Motor neuron (in vitro differentiated cells): ENCODE results near the gene UTS2R. TPM values are rescaled to one million over a fixed set of nuclear protein-coding genes. Genes with fewer than 3 reads are reported as not detected.
"Not testable (repeated sequence)": the region's sequence is repeated elsewhere in the genome, so short reads cannot be mapped to it uniquely, and the experiment has no call there.

Source experiments
- ATAC-seq, 8 experiments: fragments of 200-7000 bp; cut with Tn5 transposase; replicated peaks in 6 of 8; 2 replicates each; pipeline ENCODE4 v1.8.0; 2021; ENCODE audit warnings: mild to moderate bottlenecking in 8 of 8, moderate library complexity in 8 of 8
- H3K27ac ChIP-seq, 2 donors: fragments of 250-450 bp; sonication (Bioruptor Pico); 2 replicates each; pipeline ENCODE4 v1.9.0; 2021; ENCODE audit warnings: antibody characterized with exemption in 2 of 2, mild to moderate bottlenecking in 2 of 2, moderate library complexity in 1 of 2
- H3K4me1 ChIP-seq, 2 donors: fragments of 250-450 bp; sonication (Bioruptor Pico); replicated peaks in 1 of 2; 2 replicates each; pipeline ENCODE4 v1.6.1; 2021; ENCODE audit warnings: antibody characterized with exemption in 2 of 2, mild to moderate bottlenecking in 2 of 2, moderate library complexity in 1 of 2
- H3K4me3 ChIP-seq, 5 donors: fragments of 250-450 bp; sonication (Bioruptor Pico); 2 replicates each; pipeline ENCODE4 v1.9.0; 2021; ENCODE audit warnings: antibody characterized with exemption in 5 of 5, mild to moderate bottlenecking in 5 of 5, moderate library complexity in 4 of 5
- WGBS, 10 experiments: fragments of 450-650 bp; shearing (Covaris generic); methylation state at CpG; one replicate each; pipeline ENCODE4 v1.0.0; 2022; 5-methylcytosine and 5-hydroxymethylcytosine counted together
- in situ Hi-C, 9 experiments: fragments of 400-800 bp; cut with MboI; loops; one replicate each; pipeline ENCODE4 v1.15.0; 2021; ENCODE audit warnings: low sequenced_read_pairs in 9 of 9, low pct_unique_long_range_greater_than_20kb in 2 of 9; ENCODE audit not compliant: unreplicated experiment in 9 of 9
- total RNA-seq, 8 experiments: library from RNA; unstranded; fragments of 300-600 nt; gene quantifications; 2 replicates each; pipeline versions ENCODE4 v1.2.3 to v1.2.4, GENCODE V29; 2022

The UTS2R gene
- total RNA-seq, 8 experiments from 2014 or later = 0.11 to 0.43 (median 0.13) TPM; not detected in 5

GRCh38 chr17:82366749-82367148 is 4.8 kb upstream of the UTS2R start:
- WGBS, 10 experiments = 42 to 92% (median 82%) methylated on average over 1 to 7 of the region's 7 CpGs; no CpG with 5 or more reads in 1 of the 10 experiments
- in situ Hi-C loops = no loop called here
- ATAC-seq = peak in 2 of 8 experiments; percentile 63 to 74
- Histone ChIP-seq H3K4me1 (peaks cover 17 to 25% of the 10 kb centered on the region in 2 donors), H3K27ac (no peak overlapping the region), H3K4me3 (no peak overlapping the region)

- Histone ChIP-seq H3K4me3 (no peak overlapping the region), H3K27ac (no peak overlapping the region), H3K4me1 (peaks cover 25 to 31% of the 10 kb centered on the region in 2 donors)
- peak in 6 of 8 experiments; percentile 27 to 77 (median 58) for ATAC-seq
- in situ Hi-C loops = no loop called here
- 71 to 100% (median 83%) methylated on average over 1 to 10 of the region's 14 CpGs; no CpG with 5 or more reads in 2 of the 10 experiments for WGBS, 10 experiments
These were observed 3.6 kb upstream of the UTS2R start for GRCh38 chr17:82367724-82368524.

- no peak for ATAC-seq
- no peak overlapping the region for H3K4me3 ChIP-seq
- in situ Hi-C loops = no loop called here
- H3K4me1 ChIP-seq = peaks cover 25 to 31% of the 10 kb centered on the region in 2 donors
- WGBS, 10 experiments = 72 to 100% (median 88%) methylated on average over 2 to 6 of the region's 7 CpGs; no CpG with 5 or more reads in 2 of the 10 experiments
- no peak overlapping the region for H3K27ac ChIP-seq
These were observed 2.4 kb upstream of the UTS2R start for GRCh38 chr17:82369211-82369610.

GRCh38 chr17:82370471-82371332 is 863 bp upstream of the UTS2R start:
- Histone ChIP-seq H3K4me3 (peak overlapping the region in 1 of 5 donors; percentile 22), H3K4me1 (peaks cover 22 to 25% of the 10 kb centered on the region in 2 donors), H3K27ac (peak overlapping the region in 1 of 2 donors; percentile 21)
- WGBS, 10 experiments = 5 to 44% (median 21%) methylated on average over 1 to 16 of the region's 38 CpGs; no CpG with 5 or more reads in 2 of the 10 experiments
- ATAC-seq = peak in 4 of 8 experiments; percentile 2 to 43 (median 6)
- in situ Hi-C loops = no loop called here

- no peak for ATAC-seq
- WGBS, 10 experiments = 10 to 88% (median 71%) methylated on average over 2 to 14 of the region's 41 CpGs
- Histone ChIP-seq H3K4me1 (peaks cover 11 to 22% of the 10 kb centered on the region in 2 donors), H3K27ac (no peak overlapping the region), H3K4me3 (no peak overlapping the region)
- in situ Hi-C loops = no loop called here
These were observed 895 bp downstream of the UTS2R start for GRCh38 chr17:82372249-82373071.

- peaks cover 11 to 22% of the 10 kb centered on the region in 2 donors for H3K4me1 ChIP-seq
- ATAC-seq, H3K27ac ChIP-seq, in situ Hi-C loops, H3K4me3 ChIP-seq: not testable (repeated sequence)
- 84 to 100% (median 90%) methylated on average over 3 to 10 of the region's 10 CpGs; no CpG with 5 or more reads in 2 of the 10 experiments for WGBS, 10 experiments
These were observed 1.5 kb downstream of the UTS2R start for GRCh38 chr17:82373072-82373452.

- Histone ChIP-seq H3K4me3 (no peak overlapping the region), H3K27ac (no peak overlapping the region), H3K4me1 (peaks cover 11 to 22% of the 10 kb centered on the region in 2 donors)
- no peak for ATAC-seq
- in situ Hi-C loops = no loop called here
- WGBS, 10 experiments = 71 to 100% (median 85%) methylated on average over 1 to 7 of the region's 37 CpGs; no CpG with 5 or more reads in 4 of the 10 experiments
These were observed 2.4 kb downstream of the UTS2R start for GRCh38 chr17:82373731-82374625.

GRCh38 chr17:82374626-82375331 is 3.2 kb downstream of the UTS2R start:
- H3K27ac ChIP-seq = no peak overlapping the region
- in situ Hi-C loops = no loop called here

GRCh38 chr17:82375359-82376041 is 3.9 kb downstream of the UTS2R start:
- no peak overlapping the region for H3K27ac ChIP-seq
- 60% methylated on average over 2 of the region's 46 CpGs; no CpG with 5 or more reads in 9 of the 10 experiments for WGBS, 10 experiments
- peaks cover 18 to 26% of the 10 kb centered on the region in 2 donors for H3K4me1 ChIP-seq
- in situ Hi-C loops = no loop called here
- ATAC-seq = no peak
- H3K4me3 ChIP-seq = no peak overlapping the region

More at GRCh38 chr17:82374626-82375331, 3.2 kb downstream of the UTS2R start:
- no peak overlapping the region for H3K4me3 ChIP-seq
- no peak for ATAC-seq
- WGBS, 10 experiments = 33 to 100% (median 73%) methylated on average over 4 to 20 of the region's 79 CpGs; no CpG with 5 or more reads in 7 of the 10 experiments
- H3K4me1 ChIP-seq = peaks cover 14 to 25% of the 10 kb centered on the region in 2 donors

- H3K27ac ChIP-seq = no peak overlapping the region
- no CpG with 5 or more reads among the region's 16 CpGs for WGBS, 10 experiments
- in situ Hi-C loops = no loop called here
- H3K4me3 ChIP-seq = no peak overlapping the region
- peaks cover 16 to 20% of the 10 kb centered on the region in 2 donors for H3K4me1 ChIP-seq
- no peak for ATAC-seq
These were observed 4.6 kb downstream of the UTS2R start for GRCh38 chr17:82376042-82376730.
